Adrenal gland (tissue), 5 donors: ENCODE results near the gene PEAK1.

ENCODE experiments used
- CTCF ChIP-seq, 6 experiments: fragments of 450-650 bp in 4 of 6; fragments of 200-600 bp in 2 of 6; sonication (generic) in 1 of 6; IDR thresholded peaks; 1 replicate in 5 of 6; 2 replicates in 1 of 6; pipeline versions ENCODE4 v1.5.1 to v1.8.0; 2016 to 2021; ENCODE audit warnings: antibody characterized with exemption in 6 of 6, mild to moderate bottlenecking in 2 of 6, moderate library complexity in 1 of 6
- POLR2A ChIP-seq, 2 donors: fragments of 450-650 bp; IDR thresholded peaks; one replicate each; pipeline ENCODE4 v1.6.1; 2017; ENCODE audit warnings: antibody characterized with exemption in 2 of 2, mild to moderate bottlenecking in 2 of 2, moderate library complexity in 1 of 2
- donor health status: DM: no; HTN: no; CAD: no.

- no peak for TF ChIP-seq CTCF (IDR thresholded peaks at IDR 0.05)
- no peak for TF ChIP-seq POLR2A (IDR thresholded peaks at IDR 0.05)
These were observed 6.8 kb downstream of the PEAK1 start for GRCh38 chr15:77412972-77413698.
